Activated CD4-positive, alpha-beta T cell treated with anti-CD3 and anti-CD28 coated beads for 36 hours (primary cell): Measurements from ENCODE around the gene SAXO1. TPM values are rescaled to one million over a fixed set of nuclear protein-coding genes. Genes with fewer than 3 reads are reported as not detected.
A peak's percentile ranks its signal among the peaks of the same experiment; 100 is the strongest.
"Not testable (repeated sequence)": the region's sequence is repeated elsewhere in the genome, so short reads cannot be mapped to it uniquely, and the experiment has no call there.

Experiments used
- ATAC-seq: fragments of 200-7000 bp; cut with Tn5 transposase; one replicate; pipeline ENCODE4 v1.10.0; 2021; ENCODE audit warnings: mild to moderate bottlenecking, moderate library complexity
- CTCF ChIA-PET: fragments of 350-600 bp; sonication (Branson Sonifier 250); formaldehyde crosslinking; loops from one replicate; lab custom pipeline; 2021; ENCODE audit warnings: antibody characterized with exemption; lab: Charles Lee
- POLR2A ChIA-PET: fragments of 350-600 bp; sonication (Branson Sonifier 250); formaldehyde crosslinking; loops from one replicate; lab custom pipeline; 2021; ENCODE audit warnings: antibody characterized with exemption, inconsistent platforms; lab: Charles Lee
- DNase-seq: peaks from one replicate; pipeline ENCODE4 v3.0.0-alpha.2; 2020
- H3K27ac Mint-ChIP-seq: one replicate; pipeline ENCODE4 v1.8.0; 2021; ENCODE audit warnings: mixed read lengths
- H3K27me3 Mint-ChIP-seq: one replicate; pipeline ENCODE4 v1.8.0; 2021; ENCODE audit warnings: mixed read lengths
- H3K36me3 Mint-ChIP-seq: one replicate; pipeline ENCODE4 v1.8.0; 2021; ENCODE audit warnings: low read depth, mixed read lengths
- H3K4me1 Mint-ChIP-seq: one replicate; pipeline ENCODE4 v1.8.0; 2021; ENCODE audit warnings: mixed read lengths
- H3K4me3 Mint-ChIP-seq: one replicate; pipeline ENCODE4 v1.8.0; 2021; ENCODE audit warnings: mild to moderate bottlenecking, moderate library complexity, mixed read lengths
- H3K9me3 Mint-ChIP-seq: one replicate; pipeline ENCODE4 v1.8.0; 2021; ENCODE audit warnings: low read depth, mixed read lengths
- intact Hi-C, 2 experiments: fragments of 100-400 bp; cut with DNase I in 1 of 2; cut with micrococcal nuclease in 1 of 2; formaldehyde crosslinking; loops; one replicate each; pipeline versions ENCODE4 v1.14.2 to v1.15.1; 2022 to 2024; cut with DNase I, micrococcal nuclease
- total RNA-seq, 2 experiments: library from RNA; stranded (reverse); gene quantifications; one replicate each; pipeline ENCODE4 v1.2.3, GENCODE V29; 2021

SAXO1 gene
- total RNA-seq, 2 experiments from 2014 or later, result 0.11 TPM; not detected in 1

GRCh38 chr9:18969128-18969527, 63.9 kb downstream of the SAXO1 start:
- intact Hi-C loops, result no loop called here
- no peak overlapping the region for H3K4me3 Mint-ChIP-seq
- DNase-seq, result no peak
- H3K27me3 Mint-ChIP-seq, result peaks cover 11% of the 10 kb centered on the region
- peaks cover 7% of the 10 kb centered on the region for H3K9me3 Mint-ChIP-seq
- ChIA-PET POLR2A (no interaction called here), CTCF (interaction anchor here (0.9 to 1.7 kb wide), 3 partner anchors 9 to 526 kb away, joined by 3 to 4 read pairs (median 4); no protein-coding TSS in a partner anchor)
- ATAC-seq, result no peak
- no peaks in the 10 kb centered on the region for H3K36me3 Mint-ChIP-seq
- H3K27ac Mint-ChIP-seq, result no peak overlapping the region
- H3K4me1 Mint-ChIP-seq, result no peaks in the 10 kb centered on the region

GRCh38 chr9:18955626-18956025, 77.4 kb downstream of the SAXO1 start:
- ChIA-PET CTCF (interaction anchor here (0.6 kb wide), 1 partner anchor 536 kb away, joined by 3 read pairs; no protein-coding TSS in a partner anchor), POLR2A (no interaction called here)
- Mint-ChIP-seq H3K9me3 (no peaks in the 10 kb centered on the region), H3K36me3 (no peaks in the 10 kb centered on the region), H3K4me3 (no peak overlapping the region), H3K4me1 (no peaks in the 10 kb centered on the region), H3K27ac (no peak overlapping the region), H3K27me3 (peaks cover 12% of the 10 kb centered on the region)
- no peak for DNase-seq
- intact Hi-C loops, result no loop called here
- no peak for ATAC-seq

- H3K27ac Mint-ChIP-seq, result no peak overlapping the region
- no peaks in the 10 kb centered on the region for H3K9me3 Mint-ChIP-seq
- H3K4me3 Mint-ChIP-seq, result no peak overlapping the region
- no peaks in the 10 kb centered on the region for H3K36me3 Mint-ChIP-seq
- H3K4me1 Mint-ChIP-seq, result no peaks in the 10 kb centered on the region
- no peak for DNase-seq
- ATAC-seq, result no peak
- intact Hi-C loops, result no loop called here
- peaks cover 7% of the 10 kb centered on the region for H3K27me3 Mint-ChIP-seq
- ChIA-PET CTCF (interaction anchor here (1.8 kb wide), 1 partner anchor 77 kb away, joined by 4 read pairs; no protein-coding TSS in a partner anchor), POLR2A (no interaction called here)
These were observed 81.1 kb downstream of the SAXO1 start for GRCh38 chr9:18951936-18952335.

GRCh38 chr9:18947892-18948339, 85.1 kb downstream of the SAXO1 start:
- intact Hi-C loops, result no loop called here
- Mint-ChIP-seq H3K36me3 (no peaks in the 10 kb centered on the region), H3K27me3 (peaks cover 9% of the 10 kb centered on the region), H3K9me3 (no peaks in the 10 kb centered on the region), H3K4me1 (no peaks in the 10 kb centered on the region), H3K27ac (no peak overlapping the region), H3K4me3 (no peak overlapping the region)
- ATAC-seq (peak; percentile 44), DNase-seq (peak; percentile 6)
- POLR2A ChIA-PET, result no interaction called here
- CTCF ChIA-PET, result no interaction called here

GRCh38 chr9:18942801-18943200, 90.2 kb downstream of the SAXO1 start:
- Mint-ChIP-seq H3K27ac (no peak overlapping the region), H3K9me3 (no peaks in the 10 kb centered on the region)

GRCh38 chr9:18941060-18941740, 91.8 kb downstream of the SAXO1 start:
- no peak for ATAC-seq
- H3K36me3 Mint-ChIP-seq, result no peaks in the 10 kb centered on the region
- peaks cover 9% of the 10 kb centered on the region for H3K27me3 Mint-ChIP-seq
- POLR2A ChIA-PET, result no interaction called here
- CTCF ChIA-PET, result no interaction called here
- H3K4me1 Mint-ChIP-seq, result no peaks in the 10 kb centered on the region
- no peak for DNase-seq
- H3K27ac Mint-ChIP-seq, result no peak overlapping the region
- no peaks in the 10 kb centered on the region for H3K9me3 Mint-ChIP-seq
- intact Hi-C loops, result no loop called here
- no peak overlapping the region for H3K4me3 Mint-ChIP-seq

More at GRCh38 chr9:18942801-18943200, 90.2 kb downstream of the SAXO1 start:
- intact Hi-C loops, result no loop called here
- POLR2A ChIA-PET, result no interaction called here
- DNase-seq, result no peak
- CTCF ChIA-PET, result no interaction called here
- no peak for ATAC-seq
- Mint-ChIP-seq H3K36me3 (no peaks in the 10 kb centered on the region), H3K4me3 (no peak overlapping the region), H3K4me1 (no peaks in the 10 kb centered on the region), H3K27me3 (peaks cover 6% of the 10 kb centered on the region)

GRCh38 chr9:18939943-18940342, 93.1 kb downstream of the SAXO1 start:
- ATAC-seq, result no peak
- Mint-ChIP-seq H3K4me1 (no peaks in the 10 kb centered on the region), H3K9me3 (no peaks in the 10 kb centered on the region), H3K36me3 (no peaks in the 10 kb centered on the region), H3K27me3 (peaks cover 10% of the 10 kb centered on the region), H3K27ac (no peak overlapping the region), H3K4me3 (no peak overlapping the region)
- intact Hi-C loops, result no loop called here
- no peak for DNase-seq
- ChIA-PET CTCF (no interaction called here), POLR2A (no interaction called here)

DNA sequence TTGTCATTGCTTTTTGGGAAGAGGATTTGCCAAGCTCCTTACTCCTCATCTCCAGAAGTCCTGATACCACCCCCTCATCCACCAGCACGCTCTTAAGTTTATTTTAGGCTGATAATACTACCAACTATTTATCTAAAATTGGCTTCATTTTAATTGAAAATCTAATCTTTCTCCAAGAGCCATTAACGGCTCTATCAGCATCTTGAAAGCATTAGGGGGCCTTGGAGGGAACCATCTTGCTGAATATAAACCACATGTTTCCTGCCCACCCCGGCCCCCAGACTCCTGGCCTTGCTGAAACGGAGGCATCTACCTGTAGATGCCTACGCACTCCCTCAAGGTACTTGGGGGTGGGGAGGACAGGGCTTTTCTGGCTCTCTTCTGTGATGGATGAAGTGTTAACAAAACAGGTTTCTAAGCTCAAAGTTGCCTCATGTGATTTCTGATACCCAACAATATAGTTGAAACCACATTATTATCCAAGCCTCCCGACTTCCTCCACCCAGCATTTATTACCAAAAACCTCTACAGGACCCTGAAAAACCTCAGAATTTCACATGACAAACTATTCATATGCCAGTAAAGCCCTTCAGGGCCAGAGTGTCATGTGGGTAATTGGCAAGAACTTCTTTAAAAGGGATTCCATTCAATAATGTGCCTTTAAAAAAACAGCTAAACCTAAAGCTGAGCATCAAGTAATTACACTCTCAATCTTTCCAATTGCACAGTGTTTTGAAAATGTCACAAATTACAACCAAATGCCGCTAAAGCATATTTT, 96.7 kb downstream of the SAXO1 start:
- POLR2A ChIA-PET, result no interaction called here
- Mint-ChIP-seq H3K4me1 (no peaks in the 10 kb centered on the region), H3K36me3 (no peaks in the 10 kb centered on the region), H3K9me3 (peaks cover 4% of the 10 kb centered on the region), H3K27me3 (peaks cover 9% of the 10 kb centered on the region), H3K4me3 (no peak overlapping the region), H3K27ac (no peak overlapping the region)
- intact Hi-C loops, result no loop called here
- CTCF ChIA-PET, result no interaction called here
- no peak for ATAC-seq
- DNase-seq, result no peak

GRCh38 chr9:18935541-18935940, 97.5 kb downstream of the SAXO1 start:
- ATAC-seq (no peak), DNase-seq (no peak)
- CTCF ChIA-PET, result no interaction called here
- H3K4me3 Mint-ChIP-seq, result no peak overlapping the region
- peaks cover 4% of the 10 kb centered on the region for H3K9me3 Mint-ChIP-seq
- intact Hi-C loops, result no loop called here
- POLR2A ChIA-PET, result no interaction called here
- H3K4me1 Mint-ChIP-seq, result no peaks in the 10 kb centered on the region
- peaks cover 9% of the 10 kb centered on the region for H3K27me3 Mint-ChIP-seq
- H3K36me3 Mint-ChIP-seq, result no peaks in the 10 kb centered on the region
- no peak overlapping the region for H3K27ac Mint-ChIP-seq

- H3K27me3 Mint-ChIP-seq, H3K4me3 Mint-ChIP-seq, CTCF ChIA-PET, H3K36me3 Mint-ChIP-seq, H3K9me3 Mint-ChIP-seq, DNase-seq, H3K4me1 Mint-ChIP-seq, ATAC-seq, POLR2A ChIA-PET, H3K27ac Mint-ChIP-seq, intact Hi-C loops: not testable (repeated sequence)
These were observed 102.4 kb downstream of the SAXO1 start for GRCh38 chr9:18930611-18931010.

DNA sequence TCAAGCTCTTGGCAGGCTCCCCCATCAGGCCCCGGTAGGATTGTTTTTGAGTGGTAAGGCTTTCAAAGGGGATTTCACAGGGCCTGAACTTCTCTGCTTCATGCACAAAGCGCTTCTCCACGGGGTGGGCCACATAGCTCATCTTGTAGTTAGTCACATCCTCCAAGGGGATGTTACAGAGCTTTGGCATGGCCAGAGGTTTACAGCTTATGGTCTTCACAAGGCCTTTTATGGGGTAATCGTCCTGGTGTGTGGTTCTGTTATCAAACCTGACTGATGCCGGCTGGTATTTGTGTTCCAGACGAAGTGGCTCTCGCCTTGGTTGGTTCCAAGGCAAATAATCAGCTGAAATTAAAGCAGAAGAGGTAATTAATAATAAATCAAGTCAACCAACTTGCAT, 104.3 kb downstream of the SAXO1 start:
- H3K27ac Mint-ChIP-seq, result no peak overlapping the region
- ATAC-seq (no peak), DNase-seq (no peak)
- POLR2A ChIA-PET, result no interaction called here
- no peaks in the 10 kb centered on the region for H3K27me3 Mint-ChIP-seq
- CTCF ChIA-PET, result interaction anchor here (0.6 kb wide), 1 partner anchor 196 kb away, joined by 3 read pairs; no protein-coding TSS in a partner anchor
- no peaks in the 10 kb centered on the region for H3K9me3 Mint-ChIP-seq
- H3K4me3 Mint-ChIP-seq, result no peak overlapping the region
- no peaks in the 10 kb centered on the region for H3K36me3 Mint-ChIP-seq
- no peaks in the 10 kb centered on the region for H3K4me1 Mint-ChIP-seq
- intact Hi-C loops, result no loop called here

DNA sequence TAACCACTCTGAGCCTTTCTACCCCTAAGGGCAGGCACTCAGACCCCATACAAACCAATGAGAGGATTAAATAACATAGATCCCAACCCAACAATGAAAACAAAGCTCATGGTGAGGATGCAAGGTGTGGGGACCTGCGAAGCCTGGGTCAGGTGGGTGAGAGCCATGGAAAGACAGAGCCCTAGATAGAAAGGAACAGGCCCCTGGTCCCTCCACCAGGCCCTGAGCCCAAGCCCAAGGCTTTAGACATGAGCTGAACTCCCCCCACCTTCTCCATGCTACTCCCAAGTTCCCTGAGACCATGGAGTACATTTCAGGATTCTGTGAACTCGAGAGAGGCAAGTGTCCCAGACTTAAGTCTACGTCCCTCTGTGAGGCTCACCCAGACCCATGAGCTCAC, 106.5 kb downstream of the SAXO1 start:
- Mint-ChIP-seq H3K27ac (no peak overlapping the region), H3K9me3 (no peaks in the 10 kb centered on the region), H3K36me3 (no peaks in the 10 kb centered on the region), H3K4me1 (no peaks in the 10 kb centered on the region), H3K4me3 (no peak overlapping the region), H3K27me3 (no peaks in the 10 kb centered on the region)
- no peak for ATAC-seq
- intact Hi-C loops, result no loop called here
- ChIA-PET POLR2A (no interaction called here), CTCF (interaction anchor here (0.6 kb wide), 1 partner anchor 160 kb away, joined by 3 read pairs; no protein-coding TSS in a partner anchor)
- DNase-seq, result no peak
